Natural killer cell (primary cell): ENCODE data around the gene SEMA3C. TPM values are rescaled to one million over a fixed set of nuclear protein-coding genes. Genes with fewer than 3 reads are reported as not detected.

Experiments
- ATAC-seq, 3 donors: fragments of 150-1000 bp in 2 of 3; fragments of 200-7000 bp in 1 of 3; cut with Tn5 transposase; 1 replicate in 1 of 3; 2 replicates in 2 of 3; pipeline ENCODE4 v1.10.0; 2021; ENCODE audit warnings: mild to moderate bottlenecking in 2 of 3, moderate library complexity in 2 of 3
- DNase-seq, 2 donors: peaks; one replicate each; pipeline versions ENCODE4 v3.0.0 to v3.0.0-alpha.2; 2013 to 2021; ENCODE audit warnings: mixed read lengths in 1 of 2
- H3K27ac ChIP-seq: one replicate; pipeline ENCODE4 v1.5.1; 2013; ENCODE audit warnings: mild to moderate bottlenecking, low read length
- H3K27me3 ChIP-seq: one replicate; pipeline ENCODE4 v1.6.1; 2013; ENCODE audit warnings: low read length; ENCODE audit not compliant: control insufficient read depth, insufficient read depth
- H3K36me3 ChIP-seq: one replicate; pipeline ENCODE4 v1.6.1; 2013; ENCODE audit warnings: low read length; ENCODE audit not compliant: control insufficient read depth, insufficient read depth
- H3K4me1 ChIP-seq: one replicate; pipeline ENCODE4 v1.6.1; 2013; ENCODE audit warnings: low read length; ENCODE audit not compliant: control insufficient read depth, insufficient read depth
- H3K4me3 ChIP-seq: one replicate; pipeline ENCODE4 v1.5.1; 2013; ENCODE audit warnings: low read length
- H3K9me3 ChIP-seq: one replicate; pipeline ENCODE4 v1.6.1; 2013; ENCODE audit warnings: low read length; ENCODE audit not compliant: control insufficient read depth, insufficient read depth
- H3K27ac Mint-ChIP-seq, 2 donors: one replicate each; pipeline ENCODE4 v1.8.0; 2022; ENCODE audit warnings: mild to moderate bottlenecking in 2 of 2, mixed read lengths in 2 of 2, moderate library complexity in 1 of 2
- H3K27me3 Mint-ChIP-seq, 2 donors: one replicate each; pipeline ENCODE4 v1.8.0; 2022; ENCODE audit warnings: low read depth in 2 of 2, mixed read lengths in 2 of 2
- H3K36me3 Mint-ChIP-seq: one replicate; pipeline ENCODE4 v1.8.0; 2022; ENCODE audit warnings: mixed read lengths
- H3K4me1 Mint-ChIP-seq, 2 donors: one replicate each; pipeline ENCODE4 v1.8.0; 2022; ENCODE audit warnings: mixed read lengths in 2 of 2
- H3K4me3 Mint-ChIP-seq: one replicate; pipeline ENCODE4 v1.8.0; 2022; ENCODE audit warnings: mild to moderate bottlenecking, moderate library complexity, mixed read lengths
- H3K9me3 Mint-ChIP-seq, 2 donors: one replicate each; pipeline ENCODE4 v1.8.0; 2022; ENCODE audit warnings: mixed read lengths in 2 of 2
- CTCF ChIP-seq: fragments of 200-600 bp; IDR thresholded peaks from one replicate; pipeline ENCODE4 v1.8.0; 2022; ENCODE audit warnings: antibody characterized with exemption
- WGBS: methylation state at CpG from one replicate; pipeline ENCODE4 v1.1.7; 2013; ENCODE audit warnings: missing lambda C conversion rate; ENCODE audit not compliant: insufficient coverage; 5-methylcytosine and 5-hydroxymethylcytosine counted together
- intact Hi-C: fragments of 100-400 bp; cut with micrococcal nuclease; formaldehyde crosslinking; loops from one replicate; pipeline ENCODE4 v1.14.2; 2022
- total RNA-seq, 4 donors: library from RNA; stranded (reverse); fragments of 120-200 nt in 1 of 4; gene quantifications; one replicate each; pipeline versions ENCODE4 v1.2.3 to v1.2.4, GENCODE V29; 2013 to 2022

The SEMA3C gene
- total RNA-seq, 3 donors from 2014 or later (not counting 1 experiment from before 2014, with no cell fraction given): 0.41 to 12.2 (median 0.94) TPM

- Histone ChIP-seq H3K27me3 (no peaks in the 10 kb centered on the region), H3K36me3 (no peaks in the 10 kb centered on the region), H3K9me3 (no peaks in the 10 kb centered on the region), H3K4me1 (no peaks in the 10 kb centered on the region), H3K27ac (no peak overlapping the region), H3K4me3 (no peak overlapping the region)
- intact Hi-C loops: no loop called here
- no peaks in the 10 kb centered on the region for H3K27me3 Mint-ChIP-seq
- H3K4me1 Mint-ChIP-seq: no peaks in the 10 kb centered on the region
- no peak overlapping the region for H3K4me3 Mint-ChIP-seq
- no peak overlapping the region for H3K27ac Mint-ChIP-seq
- DNase-seq (no peak), ATAC-seq (no peak)
- H3K9me3 Mint-ChIP-seq: no peaks in the 10 kb centered on the region
- 89% methylated on average over 3 of the region's 3 CpGs for WGBS
- no peak for TF ChIP-seq CTCF
- no peaks in the 10 kb centered on the region for H3K36me3 Mint-ChIP-seq
Observed at GRCh38 chr7:80905334-80905733, 13.5 kb downstream of the SEMA3C start.

- ATAC-seq (no peak), DNase-seq (no peak)
- no peaks in the 10 kb centered on the region for H3K4me1 ChIP-seq
- no peak for TF ChIP-seq CTCF
- H3K4me1 Mint-ChIP-seq: no peaks in the 10 kb centered on the region
- H3K27me3 Mint-ChIP-seq: no peaks in the 10 kb centered on the region
- H3K36me3 Mint-ChIP-seq: no peaks in the 10 kb centered on the region
- intact Hi-C loops: no loop called here
- WGBS: 89% methylated on average over 6 of the region's 6 CpGs
- H3K4me3 Mint-ChIP-seq: no peak overlapping the region
- H3K4me3 ChIP-seq: no peak overlapping the region
- H3K27ac ChIP-seq: no peak overlapping the region
- no peaks in the 10 kb centered on the region for H3K36me3 ChIP-seq
- H3K27ac Mint-ChIP-seq: no peak overlapping the region
- H3K9me3 ChIP-seq: no peaks in the 10 kb centered on the region
- no peaks in the 10 kb centered on the region for H3K9me3 Mint-ChIP-seq
- H3K27me3 ChIP-seq: no peaks in the 10 kb centered on the region
Observed at GRCh38 chr7:80902716-80903308, 16.0 kb downstream of the SEMA3C start.

- DNase-seq: no peak
- Mint-ChIP-seq H3K4me3 (no peak overlapping the region), H3K27me3 (no peaks in the 10 kb centered on the region), H3K4me1 (no peaks in the 10 kb centered on the region), H3K36me3 (no peaks in the 10 kb centered on the region), H3K9me3 (peaks cover 0 to 2% of the 10 kb centered on the region in 2 donors), H3K27ac (no peak overlapping the region)
- no peak overlapping the region for H3K27ac ChIP-seq
- intact Hi-C loops: no loop called here
- 100% methylated on average over 1 of the region's 1 CpG for WGBS
- H3K9me3 ChIP-seq: no peaks in the 10 kb centered on the region
- TF ChIP-seq CTCF: no peak
- H3K4me3 ChIP-seq: no peak overlapping the region
- no peak for ATAC-seq
- H3K36me3 ChIP-seq: no peaks in the 10 kb centered on the region
- no peaks in the 10 kb centered on the region for H3K4me1 ChIP-seq
- no peaks in the 10 kb centered on the region for H3K27me3 ChIP-seq
Observed at GRCh38 chr7:80902019-80902418, 16.8 kb downstream of the SEMA3C start.
